Stimulated activated CD8-positive, alpha-beta memory T cell treated with anti-CD3 and anti-CD28 coated beads, Interleukin-15, amount 100 ng/mL, for 48 hours (primary cell): ENCODE data around the gene PGM5.

Experiments
- DNase-seq, 2 donors: peaks; one replicate each; pipeline ENCODE4 v3.0.0-alpha.2; 2020; ENCODE audit warnings: low read depth in 2 of 2

Gene PGM5

DNA sequence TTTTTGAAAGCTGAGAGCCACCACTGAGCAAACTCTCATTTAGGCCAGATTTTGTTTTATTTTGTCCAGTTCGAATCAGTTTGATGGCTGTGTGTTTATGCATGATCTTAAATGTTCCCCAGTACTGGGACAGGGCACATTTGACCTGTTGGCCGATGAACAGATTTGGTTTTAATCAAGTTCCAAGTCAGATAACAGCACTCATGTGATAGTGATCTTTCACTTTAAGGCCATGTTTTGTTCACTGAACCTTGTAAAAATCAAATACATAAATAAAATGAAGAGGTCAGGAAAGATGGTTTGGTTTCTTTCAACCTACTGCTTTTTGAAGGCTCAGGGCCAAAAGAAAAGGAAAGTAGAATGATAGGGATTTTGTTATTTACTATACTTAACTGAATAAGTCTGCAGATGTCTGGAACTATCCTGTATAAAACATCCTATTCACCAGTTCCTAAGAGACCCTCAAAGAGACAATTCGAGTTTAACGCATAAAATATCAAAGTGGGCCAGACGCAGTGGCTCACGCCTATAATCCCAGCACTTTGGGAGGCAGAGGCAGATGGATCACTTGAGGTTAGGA lies 77.2 kb downstream of the PGM5 start:
- no peak for DNase-seq

DNA sequence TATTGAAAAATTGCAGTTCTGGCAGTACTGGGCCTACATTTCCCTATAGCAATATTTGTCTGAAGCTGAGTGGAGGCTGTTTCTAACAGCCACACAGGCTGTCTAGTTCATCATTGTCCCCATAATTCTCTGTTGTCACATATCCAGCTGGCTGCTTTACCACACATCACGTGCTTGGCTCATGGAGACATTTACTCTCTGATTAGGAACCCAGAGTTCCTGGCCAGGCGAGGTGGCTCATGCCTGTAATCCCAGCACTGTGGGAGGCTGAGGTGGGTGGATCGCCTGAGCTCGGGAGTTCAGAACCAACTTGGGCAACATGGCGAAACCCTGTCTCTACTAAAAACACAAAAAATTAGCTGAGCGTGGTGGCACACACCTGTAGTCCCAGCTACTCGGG lies 81.4 kb downstream of the PGM5 start:
- no peak for DNase-seq

GRCh38 chr9:68443624-68444023 lies 87.2 kb downstream of the PGM5 start:
- DNase-seq = no peak

DNA sequence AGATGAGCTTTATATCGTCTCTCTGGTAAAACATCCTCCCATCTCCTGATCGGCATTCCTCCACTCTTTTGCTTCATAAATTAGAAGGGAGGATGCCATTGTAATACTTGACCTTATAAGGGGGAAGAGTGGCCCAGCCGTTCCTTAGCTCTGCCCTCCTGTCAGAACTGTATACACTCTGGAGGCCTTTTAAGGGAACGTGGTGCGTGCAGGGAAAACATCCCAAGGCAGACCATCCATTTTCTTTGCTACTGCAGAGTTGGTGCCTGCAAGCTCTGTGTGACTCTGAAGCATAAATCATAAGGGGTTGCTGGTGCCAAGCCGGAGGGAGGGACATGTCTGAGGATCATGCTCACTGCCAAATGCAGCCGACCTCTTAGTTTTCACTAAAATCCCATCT lies 90.4 kb downstream of the PGM5 start:
- DNase-seq = no peak

DNA sequence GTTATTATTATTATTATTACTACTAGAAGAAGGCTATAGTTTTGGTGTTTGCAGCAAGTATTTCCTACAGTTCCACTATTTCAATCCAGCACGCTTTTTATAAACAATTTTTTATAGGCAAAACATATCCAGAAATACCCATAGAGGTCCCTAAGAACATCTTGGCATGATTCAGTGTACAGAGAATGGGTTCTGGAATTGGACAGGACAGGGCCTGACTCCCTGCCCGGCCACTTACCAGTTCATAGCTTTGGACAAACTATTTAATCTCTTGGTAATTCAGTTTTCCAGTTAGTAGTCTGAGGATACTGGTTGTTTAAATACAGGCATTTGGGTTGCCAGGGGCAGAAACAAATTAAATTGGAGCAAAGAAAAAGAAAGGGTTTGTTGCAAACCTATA lies 91.2 kb downstream of the PGM5 start:
- no peak for DNase-seq

DNA sequence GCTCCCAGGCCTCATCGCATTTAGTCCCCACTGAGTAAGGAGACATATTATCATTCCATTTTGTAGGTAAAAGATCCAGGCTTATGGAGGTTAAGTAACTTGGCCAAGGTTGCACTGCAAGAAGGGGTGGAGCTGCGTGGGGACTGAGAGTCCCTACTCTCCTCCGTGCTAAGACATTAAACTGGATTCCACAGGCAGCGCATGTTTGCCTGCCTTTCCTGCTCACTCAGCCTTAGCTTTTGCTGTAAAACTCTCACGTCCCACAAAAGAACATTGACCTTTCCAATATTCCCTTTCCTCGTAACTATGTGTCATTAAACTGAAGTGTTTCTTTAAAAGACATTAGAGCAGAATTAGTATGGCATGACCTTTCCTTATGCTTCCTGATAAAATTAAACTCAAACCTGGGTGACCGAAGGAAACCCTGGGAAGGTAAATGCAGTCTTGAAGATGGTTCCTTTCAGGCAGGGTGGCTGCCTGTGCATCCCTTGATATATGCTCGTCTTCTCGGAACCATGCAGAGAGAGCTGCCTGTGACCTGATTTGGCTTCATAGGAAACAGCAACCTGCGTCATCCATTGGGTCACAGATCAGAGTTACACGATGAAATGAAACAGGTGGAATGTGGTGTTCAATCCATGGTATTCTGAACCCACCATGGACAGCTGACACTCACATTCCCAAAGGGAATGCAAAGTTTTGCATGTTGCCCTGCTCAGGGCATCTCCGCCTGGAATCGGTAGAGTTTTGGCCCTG lies 98.3 kb downstream of the PGM5 start:
- no peak for DNase-seq

- DNase-seq = no peak
Observed at GRCh38 chr9:68455451-68455850, 99.0 kb downstream of the PGM5 start.

DNA sequence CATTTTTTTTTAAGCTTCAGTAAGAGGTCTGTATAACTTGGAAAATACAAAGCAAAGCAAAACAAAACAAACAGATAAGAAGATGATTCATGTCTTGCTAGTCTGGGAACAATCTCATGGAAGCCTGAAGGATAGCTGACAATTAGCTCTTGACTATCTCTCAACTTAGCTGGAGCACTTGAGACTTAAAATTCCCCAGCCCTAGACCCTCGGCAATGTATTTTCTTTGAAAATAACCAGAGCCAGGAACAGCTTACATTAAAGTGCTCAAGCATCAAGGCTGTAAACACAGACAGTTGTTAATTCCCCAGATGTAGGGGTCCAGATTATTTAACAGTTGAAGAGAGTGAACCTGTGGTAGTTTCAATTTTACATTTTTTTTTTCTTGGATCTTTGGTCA lies 101.4 kb downstream of the PGM5 start:
- no peak for DNase-seq

DNA sequence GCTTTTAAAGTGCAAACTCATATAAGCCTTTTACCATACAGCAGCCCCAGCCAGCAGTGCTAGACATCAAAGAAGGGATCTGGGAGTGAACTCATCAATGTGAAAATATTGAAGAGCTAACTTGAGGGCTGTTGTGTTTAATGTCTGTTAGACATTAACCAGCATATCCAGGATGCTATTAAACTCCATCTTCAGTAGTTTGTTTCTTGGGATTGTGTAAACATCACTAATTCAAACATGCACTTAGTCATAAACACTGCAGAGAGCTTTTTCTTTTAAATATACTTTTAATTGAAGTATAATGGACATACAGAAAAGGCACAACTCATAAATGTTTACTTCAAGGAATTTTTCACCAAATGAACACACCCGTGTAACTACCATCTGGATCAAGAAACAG lies 102.5 kb downstream of the PGM5 start:
- no peak for DNase-seq

GRCh38 chr9:68462105-68462775 lies 105.8 kb downstream of the PGM5 start:
- DNase-seq = no peak

- DNase-seq = no peak
Observed at GRCh38 chr9:68470067-68470466, 113.7 kb downstream of the PGM5 start.

DNA sequence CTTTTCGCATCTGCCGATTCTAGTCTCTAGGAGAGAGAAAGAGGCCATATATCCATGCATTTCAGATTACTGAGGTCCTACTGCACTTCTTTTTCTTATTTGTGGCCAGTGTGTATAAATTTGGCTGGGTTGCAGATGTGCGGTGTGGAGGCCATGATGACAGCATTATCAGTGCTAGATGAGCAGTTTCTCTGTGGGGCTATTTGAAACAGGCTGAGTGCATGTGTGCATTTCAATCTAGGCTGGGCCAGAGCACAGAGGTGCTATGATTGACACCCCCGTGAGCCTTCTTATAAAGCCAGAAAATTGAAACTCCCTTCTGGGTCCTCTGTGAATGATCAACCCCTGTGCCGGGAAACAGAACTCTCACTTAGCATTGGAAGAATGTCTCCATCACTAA lies 114.2 kb downstream of the PGM5 start:
- no peak for DNase-seq

GRCh38 chr9:68472119-68472518 lies 115.7 kb downstream of the PGM5 start:
- DNase-seq = no peak

DNA sequence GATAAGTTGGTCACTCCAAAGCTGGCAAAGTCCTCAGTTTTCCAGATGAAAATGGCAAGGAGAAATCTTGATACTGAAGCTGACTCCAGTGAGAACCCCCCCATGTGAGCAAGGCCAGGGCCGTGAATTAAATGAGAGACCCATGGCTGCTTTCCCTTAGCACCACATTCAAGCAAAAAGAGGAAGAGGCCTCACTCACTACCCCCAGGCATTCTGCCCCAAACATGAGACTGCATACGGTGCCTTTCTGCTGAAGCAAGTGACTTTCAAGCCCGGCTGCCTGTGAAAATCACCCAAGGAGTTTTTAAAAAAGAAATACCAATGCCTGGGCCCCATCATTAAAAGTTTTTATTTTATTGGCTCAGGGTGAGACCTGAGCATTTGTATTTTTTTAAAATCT lies 117.4 kb downstream of the PGM5 start:
- DNase-seq = no peak

DNA sequence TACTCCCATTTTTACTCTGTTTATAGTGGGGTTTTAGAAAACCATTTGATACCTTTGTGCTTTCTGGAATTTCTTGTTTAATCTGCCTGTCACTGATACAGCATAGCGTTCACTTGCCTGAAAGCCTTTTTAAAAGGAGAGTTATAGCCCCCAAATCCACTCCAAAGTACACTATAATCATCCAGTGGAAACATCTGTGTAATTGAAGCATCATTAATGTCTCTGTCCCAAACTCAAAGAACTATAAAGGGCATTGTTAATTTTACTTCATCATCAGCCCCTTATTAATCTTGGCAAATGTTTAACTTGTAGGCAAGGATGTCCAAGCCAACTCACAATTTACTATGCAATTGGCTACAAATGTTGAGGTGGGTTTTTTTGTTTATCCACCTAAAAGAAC lies 120.0 kb downstream of the PGM5 start:
- DNase-seq = no peak

- no peak for DNase-seq
Observed at GRCh38 chr9:68476847-68477246, 120.4 kb downstream of the PGM5 start.

DNA sequence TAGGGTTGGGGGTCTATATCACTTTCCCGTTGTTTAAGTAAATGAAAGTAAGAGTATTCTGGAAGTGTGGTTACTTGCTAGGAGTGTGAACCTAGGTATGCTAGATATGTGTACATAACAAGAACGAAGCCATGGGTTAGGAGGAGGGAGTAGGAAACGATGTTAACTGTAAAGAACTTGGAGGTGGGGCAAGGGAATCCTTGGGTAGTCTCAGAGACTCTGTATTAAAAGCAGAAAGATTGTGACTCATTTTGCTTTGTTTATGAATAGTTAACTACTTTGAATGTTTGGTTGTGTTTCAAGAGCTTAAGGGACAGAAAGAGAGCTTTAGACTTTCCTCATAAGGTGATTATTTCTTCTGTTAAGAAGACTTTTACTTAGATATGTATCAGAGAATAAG lies 124.4 kb downstream of the PGM5 start:
- no peak for DNase-seq

- DNase-seq = no peak
Observed at GRCh38 chr9:68482548-68482947, 126.1 kb downstream of the PGM5 start.

- DNase-seq = no peak
Observed at GRCh38 chr9:68488126-68488525, 131.7 kb downstream of the PGM5 start.

DNA sequence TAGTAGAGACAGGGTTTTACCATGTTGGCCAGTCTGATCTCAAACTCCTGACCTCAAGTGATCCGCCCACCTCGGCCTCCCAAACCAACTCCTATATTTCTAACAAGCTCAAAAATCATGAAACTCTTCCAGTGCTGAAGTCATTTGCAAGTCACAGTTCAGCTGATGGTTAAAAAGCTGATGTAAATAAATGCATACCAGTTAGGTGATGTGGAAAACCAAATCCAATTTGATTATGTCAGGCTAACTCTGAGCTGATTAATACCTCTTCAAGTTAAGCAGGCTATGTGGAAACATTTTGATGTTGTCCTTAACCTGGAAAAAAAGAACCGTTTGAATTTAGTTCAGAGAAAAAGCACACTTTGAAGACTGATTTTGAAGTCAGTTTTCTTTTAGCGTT lies 133.2 kb downstream of the PGM5 start:
- DNase-seq = no peak

- no peak for DNase-seq
Observed at GRCh38 chr9:68492806-68493205, 136.4 kb downstream of the PGM5 start.

- no peak for DNase-seq
Observed at GRCh38 chr9:68493541-68493940, 137.1 kb downstream of the PGM5 start.

DNA sequence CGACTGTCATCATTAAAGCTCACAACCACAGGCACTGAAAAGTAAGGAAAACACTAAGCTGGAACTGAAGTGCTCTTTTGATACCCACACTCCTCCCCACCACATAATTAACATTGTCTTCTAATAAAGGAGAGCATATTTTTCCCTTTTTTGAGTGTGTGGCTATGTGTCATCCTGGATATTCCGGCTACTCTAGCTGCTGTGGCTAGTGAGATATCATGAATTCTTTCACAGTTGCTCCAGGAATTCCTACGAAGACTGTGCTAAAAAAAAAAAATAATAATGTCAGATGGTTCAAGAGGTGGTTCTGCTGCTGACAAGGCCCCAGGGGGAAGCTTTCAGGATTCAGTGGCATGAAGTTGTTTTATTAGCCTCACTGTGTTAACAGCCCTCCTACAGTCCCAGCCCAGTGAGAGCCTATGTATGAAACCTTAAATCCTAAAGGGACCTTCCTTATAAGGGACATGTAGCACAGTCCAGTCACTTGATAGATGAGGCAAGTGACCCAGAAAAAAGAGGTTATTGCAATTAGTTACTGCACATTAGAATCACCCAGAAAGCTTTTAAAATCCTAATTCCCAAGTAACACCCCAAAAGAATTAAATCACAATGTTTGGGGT lies 137.7 kb downstream of the PGM5 start:
- DNase-seq = no peak
